HuH-7 (cell line): ENCODE data around the gene ACKR3.

Experiments used
- DNase-seq: peaks from one replicate; pipeline ENCODE4 v3.0.0; 2011; ENCODE audit warnings: low spot score

ACKR3 gene

DNA sequence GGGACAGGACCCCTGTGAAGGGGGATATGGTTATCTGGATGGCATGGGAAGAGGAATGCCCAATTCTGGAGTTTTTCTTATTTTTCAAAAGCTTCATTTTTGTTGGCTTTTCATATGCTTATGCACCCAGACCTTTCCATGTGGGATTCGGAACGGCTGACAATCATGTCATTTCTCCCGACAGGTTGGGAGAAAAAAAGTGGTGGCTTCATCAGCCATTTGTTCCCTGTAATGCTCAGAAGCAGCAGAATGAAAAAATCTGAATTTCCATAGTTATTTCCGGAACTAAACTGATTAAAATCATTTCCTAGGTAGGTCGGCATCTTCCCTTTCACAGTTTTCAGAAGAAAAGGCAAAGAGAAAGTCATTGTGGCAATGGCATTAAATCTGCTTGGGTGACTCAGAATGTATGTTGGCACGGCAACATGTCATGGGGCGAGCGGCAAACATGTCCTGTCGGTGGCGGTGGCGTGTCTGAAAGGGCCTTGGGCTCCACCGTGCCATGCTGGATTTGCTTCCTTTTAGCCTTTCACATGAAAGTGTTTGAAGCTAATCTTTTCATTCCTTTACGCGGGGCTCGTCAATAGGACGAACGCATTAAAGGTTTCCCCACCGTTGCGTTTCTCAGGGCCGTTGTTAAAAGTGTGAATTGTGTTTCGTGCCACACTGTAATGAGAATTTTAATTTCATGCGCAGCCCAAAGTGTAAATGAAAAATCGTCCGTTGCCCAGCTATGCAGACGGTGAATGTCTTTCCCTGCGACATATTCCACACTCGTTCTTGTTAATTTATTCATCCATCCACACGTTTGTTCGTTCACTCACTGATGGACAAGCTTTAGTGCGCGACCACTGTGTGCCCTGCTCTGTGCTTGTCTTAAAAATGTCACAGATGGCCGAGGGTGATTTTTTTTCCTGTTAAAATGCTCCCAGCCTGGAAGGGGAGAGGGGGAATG is 18.5 kb downstream of the ACKR3 start:
- no peak for DNase-seq

GRCh38 chr2:236588932-236589592 is 19.4 kb downstream of the ACKR3 start:
- DNase-seq, result no peak

- DNase-seq, result no peak
Measured at GRCh38 chr2:236590846-236591245, 21.2 kb downstream of the ACKR3 start.

- DNase-seq, result peak; percentile 31
Measured at GRCh38 chr2:236592821-236593220, 23.2 kb downstream of the ACKR3 start.

- no peak for DNase-seq
Measured at GRCh38 chr2:236593531-236593930, 23.9 kb downstream of the ACKR3 start.

DNA sequence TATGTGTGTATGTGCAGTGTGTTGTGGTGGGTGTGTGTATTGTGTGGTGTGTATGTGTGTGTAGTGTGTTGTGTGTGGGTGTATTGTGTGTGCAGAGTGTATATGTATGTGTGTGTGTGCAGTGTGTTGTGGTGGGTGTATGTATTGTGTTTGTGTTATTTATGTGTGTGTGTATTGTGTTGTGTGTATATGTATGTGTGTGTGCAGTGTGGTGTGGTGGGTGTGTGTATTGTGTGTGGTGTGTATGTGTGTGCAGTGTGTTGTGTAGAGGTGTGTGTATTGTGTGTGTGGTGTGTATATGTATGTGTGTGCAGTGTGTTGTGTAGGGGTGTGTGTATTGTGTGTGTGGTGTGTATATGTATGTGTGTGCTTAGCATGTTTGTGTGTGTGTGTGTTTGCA is 24.3 kb downstream of the ACKR3 start:
- no peak for DNase-seq

DNA sequence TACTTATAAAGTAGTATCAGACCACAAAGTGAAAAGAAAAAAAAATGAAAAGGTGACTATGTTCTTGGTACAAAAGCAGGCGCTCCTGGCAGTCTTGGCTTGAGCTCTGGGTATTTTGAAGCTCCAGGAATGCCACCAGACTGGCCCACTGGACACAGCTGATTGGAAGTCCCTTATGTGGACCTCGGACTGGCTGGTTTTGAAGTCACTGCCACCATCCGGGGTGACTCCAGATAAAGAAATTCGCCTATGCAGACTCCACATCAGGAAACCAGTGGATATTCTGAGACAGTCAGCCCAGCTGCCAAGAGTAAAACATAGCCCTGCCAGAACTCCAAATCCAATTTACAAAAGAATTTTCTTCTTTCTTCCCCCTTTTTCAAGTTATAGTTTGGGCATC is 28.0 kb downstream of the ACKR3 start:
- no peak for DNase-seq

DNA sequence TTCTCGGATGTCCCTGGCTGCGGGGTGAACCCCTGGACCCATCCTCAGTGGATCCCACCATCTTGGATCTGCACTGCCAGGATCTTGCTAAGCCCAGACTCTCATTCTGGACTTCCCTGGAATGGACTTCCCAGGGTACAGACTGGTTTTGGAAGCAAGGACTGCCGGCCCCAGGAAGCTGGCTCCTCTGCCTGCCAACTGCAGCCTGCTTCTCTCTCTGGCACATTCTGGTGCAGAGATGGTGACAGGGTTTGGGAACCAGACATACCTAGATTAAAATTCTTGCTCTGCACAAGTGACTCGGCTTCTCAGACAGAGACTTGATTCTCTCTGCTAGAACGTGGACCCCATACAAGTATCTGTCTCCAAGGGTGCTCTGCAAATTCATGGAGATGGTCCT is 29.4 kb downstream of the ACKR3 start:
- DNase-seq, result no peak

DNA sequence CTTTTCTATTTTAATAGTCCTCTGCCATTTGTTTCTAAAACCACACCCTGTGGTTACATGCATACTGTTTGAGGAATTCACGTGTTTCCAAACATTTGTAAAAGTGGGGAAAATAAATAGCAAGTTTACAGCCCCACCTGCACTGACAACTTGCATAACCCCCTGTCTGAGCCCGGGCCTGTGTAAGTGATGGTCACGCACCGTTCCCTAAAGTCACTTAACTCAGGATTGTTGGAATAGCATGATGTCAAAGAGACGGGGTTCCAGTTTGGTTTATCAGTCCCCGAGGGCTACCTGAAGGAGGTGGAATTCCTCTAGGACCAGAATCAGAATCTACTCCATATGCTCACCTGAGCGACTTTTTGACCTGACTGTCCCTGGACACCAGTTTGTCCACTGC is 30.5 kb downstream of the ACKR3 start:
- no peak for DNase-seq

DNA sequence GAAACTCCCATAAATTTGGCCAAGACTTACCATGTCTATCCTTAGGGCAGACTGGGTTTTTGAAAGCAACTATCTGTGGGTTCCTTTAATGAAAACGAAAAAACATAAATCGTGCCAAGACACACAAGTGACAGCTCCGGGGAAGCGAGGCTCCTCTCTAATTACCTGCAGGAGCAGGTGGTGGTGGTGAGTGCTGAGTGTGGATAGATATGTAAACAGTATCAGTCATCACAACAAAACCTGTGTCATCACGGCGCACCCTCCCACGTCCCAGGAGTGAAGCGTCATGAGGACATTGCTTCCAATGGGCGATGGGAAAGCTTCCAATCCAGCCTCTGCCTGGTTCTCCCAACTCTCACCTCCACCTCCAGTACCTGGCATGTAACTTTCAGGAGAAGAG is 31.3 kb downstream of the ACKR3 start:
- DNase-seq, result no peak

DNA sequence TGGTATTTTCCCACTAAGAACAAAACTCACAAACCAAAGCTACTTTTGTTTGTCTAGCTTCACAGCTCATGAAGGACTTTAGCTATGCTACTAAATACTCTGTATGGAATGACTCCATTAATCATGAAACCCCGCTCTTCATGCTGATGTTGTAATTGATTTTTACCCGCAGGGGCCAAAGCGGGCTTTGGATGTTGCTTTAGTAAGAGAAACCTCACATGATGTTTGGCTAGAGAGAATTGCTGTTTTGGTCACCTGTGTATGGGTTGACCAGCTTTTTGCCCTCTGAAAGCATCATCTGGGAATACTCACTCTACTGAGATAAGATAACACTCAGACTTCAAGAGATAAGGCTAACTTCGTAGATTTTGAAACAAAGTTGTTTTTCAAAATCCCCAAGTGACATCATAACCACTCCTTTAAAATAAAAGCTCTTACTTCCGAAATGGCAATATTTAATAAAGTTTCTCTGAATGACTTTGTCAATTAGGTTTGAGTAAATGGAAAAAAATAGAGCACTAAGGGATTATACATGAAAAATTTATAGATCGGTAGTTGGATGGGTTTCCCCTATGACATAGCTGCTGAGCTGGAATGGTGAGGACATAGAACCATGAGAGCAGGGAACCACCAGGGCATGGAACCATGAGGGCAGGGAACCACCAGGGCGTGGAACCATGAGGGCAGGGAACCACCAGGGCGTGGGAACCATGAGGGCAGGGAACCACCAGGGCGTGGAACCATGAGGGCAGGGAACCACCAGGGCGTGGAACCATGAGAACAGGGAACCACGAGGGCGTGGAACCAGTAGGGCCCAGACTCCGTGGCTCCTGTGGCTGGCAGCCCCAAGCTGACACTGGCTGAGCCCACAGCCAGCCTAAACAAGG is 31.9 kb downstream of the ACKR3 start:
- no peak for DNase-seq

DNA sequence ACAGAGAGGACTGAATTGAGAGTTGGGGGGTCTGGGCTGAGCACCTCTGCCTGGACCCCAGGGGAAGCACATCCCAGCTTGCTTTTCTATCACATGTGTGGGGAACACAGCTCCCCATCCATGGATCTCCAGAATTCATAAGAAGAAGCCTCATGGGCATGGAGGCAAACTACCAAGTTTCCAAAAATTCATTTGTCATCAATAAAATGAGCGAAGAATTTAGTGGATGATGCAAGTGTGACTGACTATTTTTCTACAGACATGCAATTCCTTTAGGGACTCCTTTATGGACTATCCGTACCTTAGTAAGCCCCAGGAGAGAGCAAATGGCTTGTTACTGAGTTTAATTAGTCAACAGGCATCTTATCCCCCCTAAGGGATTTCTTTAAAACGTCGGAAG is 33.1 kb downstream of the ACKR3 start:
- DNase-seq, result no peak

DNA sequence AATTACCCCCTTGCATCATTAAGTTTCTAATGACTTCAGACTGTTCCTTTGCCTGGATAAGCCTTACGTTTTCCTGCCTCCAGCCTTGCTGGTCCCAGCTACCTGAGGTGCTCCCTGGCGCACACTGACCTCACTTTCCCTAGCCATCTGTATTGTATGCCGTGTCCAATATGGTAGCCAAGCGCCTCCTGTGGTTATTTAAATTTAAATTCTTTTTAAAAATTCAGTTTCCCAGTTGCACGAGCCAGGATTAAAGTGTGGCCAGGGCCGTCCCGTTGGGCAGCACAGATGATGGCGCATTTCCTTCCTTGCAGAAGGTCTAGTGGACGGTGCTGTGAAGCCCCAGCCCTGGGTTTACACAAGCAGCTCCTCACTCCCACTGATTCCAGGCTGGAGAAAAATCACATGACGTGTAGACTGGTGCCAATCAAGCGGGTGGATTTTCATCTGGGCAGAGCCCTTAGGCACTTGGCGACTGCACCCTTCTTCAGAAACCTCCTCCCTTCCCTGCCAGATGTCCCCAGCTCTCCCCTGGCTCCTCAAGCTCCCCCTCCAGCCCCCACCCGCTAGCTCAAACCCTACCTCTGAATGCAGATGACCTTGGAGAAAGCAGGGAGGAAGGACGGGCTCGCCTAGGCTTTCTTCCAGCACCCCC is 33.9 kb downstream of the ACKR3 start:
- DNase-seq, result no peak

GRCh38 chr2:236604575-236605344 is 35.1 kb downstream of the ACKR3 start:
- DNase-seq, result no peak

- no peak for DNase-seq
Measured at GRCh38 chr2:236605345-236605734, 35.7 kb downstream of the ACKR3 start.

DNA sequence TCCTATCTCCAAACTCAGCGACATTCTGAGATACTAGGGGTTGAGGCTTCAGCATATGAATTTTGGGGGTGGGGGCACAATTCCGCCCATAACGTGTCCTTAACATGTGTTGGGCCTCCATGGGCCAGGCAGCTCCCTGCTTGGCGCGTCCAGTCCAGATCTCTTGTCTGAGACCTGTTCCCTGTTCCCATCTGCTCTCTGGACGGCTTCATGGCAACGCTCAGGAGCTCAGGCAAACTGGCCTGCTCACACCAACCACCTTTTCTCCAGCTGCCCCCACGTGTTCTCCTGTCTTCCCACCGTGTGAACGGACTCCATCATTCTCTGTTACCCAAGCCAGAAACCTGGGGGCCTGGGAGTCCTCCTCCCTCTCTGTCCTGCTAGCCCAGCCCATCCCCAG is 36.4 kb downstream of the ACKR3 start:
- DNase-seq, result no peak

- no peak for DNase-seq
Measured at GRCh38 chr2:236607471-236608187, 38.0 kb downstream of the ACKR3 start.

DNA sequence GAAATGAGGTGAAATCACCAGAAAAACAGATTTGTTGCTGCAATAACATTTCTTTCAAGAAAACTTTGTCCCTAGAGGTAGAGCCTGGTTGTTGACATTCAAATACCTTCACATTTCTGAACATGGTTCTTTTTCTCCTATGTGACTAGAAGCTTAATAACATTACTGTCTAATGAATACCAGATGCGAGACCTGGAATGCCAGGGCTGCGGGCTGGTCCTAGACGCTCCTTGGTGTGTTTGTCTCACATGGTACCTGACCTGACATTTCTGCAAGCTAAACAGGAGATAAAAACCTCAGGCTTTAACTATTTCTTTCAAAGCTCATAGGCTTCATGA is 38.5 kb downstream of the ACKR3 start:
- DNase-seq, result no peak

DNA sequence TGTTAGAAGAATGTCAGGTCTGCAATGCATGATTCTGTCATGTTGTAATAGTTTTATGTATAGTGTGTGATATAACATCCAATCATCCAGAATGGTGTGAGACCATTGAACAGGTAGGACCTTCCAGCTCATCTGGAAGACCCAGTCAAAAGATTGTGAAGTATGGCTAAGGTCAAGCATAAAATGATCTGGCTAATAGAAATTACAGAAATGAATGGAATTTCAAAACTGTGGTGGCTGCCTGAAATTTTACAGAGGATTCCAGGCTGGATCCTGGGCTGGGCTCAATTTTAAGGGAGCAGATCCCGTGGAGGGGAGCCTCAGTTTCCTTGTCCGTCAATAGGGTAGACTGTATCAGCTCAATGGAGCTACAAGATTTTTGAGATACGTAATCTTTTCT is 39.1 kb downstream of the ACKR3 start:
- DNase-seq, result no peak

DNA sequence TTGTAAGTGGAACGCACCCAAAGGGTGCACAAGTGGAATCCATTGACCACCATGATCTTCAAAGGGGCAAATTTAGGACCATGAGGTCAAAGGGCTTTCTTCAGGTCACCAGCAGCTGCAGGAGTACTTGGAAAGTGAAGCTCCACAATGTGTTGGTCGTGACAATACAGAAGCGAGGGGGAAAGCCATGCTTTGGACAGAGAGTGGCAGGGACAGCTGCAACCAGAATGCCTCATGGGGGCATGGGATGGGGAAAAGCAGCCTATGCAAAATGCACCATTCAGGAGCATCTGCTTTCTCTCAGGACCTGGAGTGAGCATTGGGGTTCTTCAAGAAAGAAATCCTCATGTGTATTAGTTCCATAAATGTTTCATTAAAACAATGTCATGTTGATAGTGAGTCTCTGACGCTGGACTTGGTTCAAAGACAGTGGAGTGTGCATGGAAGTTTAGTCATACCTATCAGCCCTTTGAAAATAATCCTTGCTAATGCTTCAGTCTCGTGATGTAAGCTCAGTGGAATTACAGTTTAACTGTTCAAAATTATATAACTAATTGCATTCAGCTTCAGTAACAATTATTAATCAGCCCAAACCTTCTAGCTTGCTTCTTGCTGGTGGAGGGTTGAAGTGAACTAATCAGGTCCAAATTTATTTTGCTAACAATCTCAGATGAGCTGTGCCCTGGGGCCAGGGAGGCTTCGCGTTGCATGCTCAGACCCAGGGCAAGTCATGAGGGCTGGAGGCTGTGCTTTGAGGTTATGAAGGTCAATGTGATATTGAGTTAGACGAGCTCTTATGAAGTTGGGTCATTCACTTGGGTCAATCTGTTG is 41.6 kb downstream of the ACKR3 start:
- no peak for DNase-seq
